Endothelial cell of umbilical vein (primary cell): Measurements from ENCODE around the gene RFPL1.
"Not testable (repeated sequence)": the region's sequence is repeated elsewhere in the genome, so short reads cannot be mapped to it uniquely, and the experiment has no call there.

Experiments used
- EZH2 ChIP-seq: IDR thresholded peaks from 2 replicates; pipeline ENCODE4 v1.6.1; 2012; ENCODE audit warnings: borderline replicate concordance, low read depth, mild to moderate bottlenecking, moderate library complexity, low read length, inconsistent platforms; ENCODE audit not compliant: severe bottlenecking
- JUN ChIP-seq: IDR thresholded peaks from 2 replicates; pipeline ENCODE4 v1.6.1; 2011; ENCODE audit warnings: borderline replicate concordance, low read depth; ENCODE audit not compliant: insufficient read length, insufficient read depth
- TF ChIP-seq, protein P1 (sequence below), 2 donors: IDR thresholded peaks; 1 replicate in 1 of 2; 2 replicates in 1 of 2; pipeline ENCODE4 v1.5.1; 2011; ENCODE audit warnings: low read length in 2 of 2, mild to moderate bottlenecking in 2 of 2, moderate library complexity in 2 of 2, control low read depth in 1 of 2, inconsistent platforms in 1 of 2, low read depth in 1 of 2; ENCODE audit not compliant: insufficient read depth in 1 of 2; ENCODE audit errors: extremely low read depth in 1 of 2

- TF ChIP-seq EZH2, JUN: not testable (repeated sequence)
- TF ChIP-seq, protein P1, sequence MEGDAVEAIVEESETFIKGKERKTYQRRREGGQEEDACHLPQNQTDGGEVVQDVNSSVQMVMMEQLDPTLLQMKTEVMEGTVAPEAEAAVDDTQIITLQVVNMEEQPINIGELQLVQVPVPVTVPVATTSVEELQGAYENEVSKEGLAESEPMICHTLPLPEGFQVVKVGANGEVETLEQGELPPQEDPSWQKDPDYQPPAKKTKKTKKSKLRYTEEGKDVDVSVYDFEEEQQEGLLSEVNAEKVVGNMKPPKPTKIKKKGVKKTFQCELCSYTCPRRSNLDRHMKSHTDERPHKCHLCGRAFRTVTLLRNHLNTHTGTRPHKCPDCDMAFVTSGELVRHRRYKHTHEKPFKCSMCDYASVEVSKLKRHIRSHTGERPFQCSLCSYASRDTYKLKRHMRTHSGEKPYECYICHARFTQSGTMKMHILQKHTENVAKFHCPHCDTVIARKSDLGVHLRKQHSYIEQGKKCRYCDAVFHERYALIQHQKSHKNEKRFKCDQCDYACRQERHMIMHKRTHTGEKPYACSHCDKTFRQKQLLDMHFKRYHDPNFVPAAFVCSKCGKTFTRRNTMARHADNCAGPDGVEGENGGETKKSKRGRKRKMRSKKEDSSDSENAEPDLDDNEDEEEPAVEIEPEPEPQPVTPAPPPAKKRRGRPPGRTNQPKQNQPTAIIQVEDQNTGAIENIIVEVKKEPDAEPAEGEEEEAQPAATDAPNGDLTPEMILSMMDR (IDR thresholded peaks at IDR 0.05; ENCODE audit: extremely low read depth in 1 of 2, insufficient read depth in 1 of 2, low read depth in 1 of 2, low read length in 2 of 2), result not testable (repeated sequence)
Measured at GRCh38 chr22:29418704-29419103, 19.7 kb upstream of the RFPL1 start.
